ENCODE data around the gene IQGAP1. TPM values are rescaled to one million over a fixed set of nuclear protein-coding genes. Genes with fewer than 3 reads are reported as not detected.

The IQGAP1 gene
- total and polyA plus RNA-seq, 4 donors = 83.0 to 396 (median 189) TPM

DNA sequence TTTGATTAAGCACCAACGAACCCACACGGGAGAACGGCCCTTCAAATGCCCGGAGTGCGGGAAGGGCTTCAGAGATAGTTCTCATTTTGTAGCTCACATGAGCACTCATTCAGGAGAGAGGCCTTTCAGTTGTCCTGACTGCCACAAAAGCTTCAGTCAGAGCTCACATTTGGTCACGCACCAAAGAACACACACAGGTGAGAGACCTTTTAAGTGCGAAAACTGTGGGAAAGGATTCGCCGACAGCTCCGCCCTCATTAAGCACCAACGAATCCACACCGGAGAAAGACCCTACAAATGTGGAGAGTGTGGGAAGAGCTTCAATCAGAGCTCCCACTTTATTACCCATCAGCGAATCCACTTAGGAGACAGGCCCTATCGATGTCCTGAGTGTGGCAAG lies 27.3 kb upstream of the IQGAP1 start:
- 90 to 94% methylated on average over 14 of the region's 14 CpGs for WGBS, 2 donors

DNA sequence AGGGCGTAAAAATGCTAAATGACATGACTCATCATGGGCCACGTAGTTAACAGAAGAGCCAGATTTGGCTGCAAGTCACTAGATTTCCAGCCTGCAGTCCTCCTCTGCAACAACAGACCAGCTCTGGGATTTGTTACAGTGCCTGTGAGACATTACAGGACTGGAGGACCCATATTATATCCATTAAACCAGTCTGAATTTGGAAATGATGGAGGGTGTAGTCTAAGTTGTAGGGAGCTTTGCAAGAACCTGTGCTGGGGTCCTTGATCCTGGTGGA lies 25.2 kb upstream of the IQGAP1 start:
- H3K9ac ChIP-seq (ENCODE audit: insufficient read depth in 1 of 2, low read length in 2 of 2) = no peak overlapping the region
- DNase-seq = peak in 1 of 3 donors; percentile 27

More for the DNA sequence above, 27.3 kb upstream of the IQGAP1 start:
- H3K27ac ChIP-seq (ENCODE audit: low read depth in 1 of 2, low read length in 1 of 2) = no peak overlapping the region
- peaks cover 0 to 5% (median 2%) of the 10 kb centered on the region in 4 donors for H3K36me3 ChIP-seq (ENCODE audit: control insufficient read depth in 4 of 4, insufficient read depth in 4 of 4, low read length in 4 of 4)
- H3K4me3 ChIP-seq = no peak overlapping the region
- H3K9me3 ChIP-seq (ENCODE audit: control insufficient read depth in 4 of 4, insufficient read depth in 3 of 4, low read length in 3 of 4) = no peaks in the 10 kb centered on the region
- H3K9ac ChIP-seq (ENCODE audit: insufficient read depth in 1 of 2, low read length in 2 of 2) = no peak overlapping the region
- H3K4me1 ChIP-seq (ENCODE audit: control insufficient read depth in 5 of 5, insufficient read depth in 5 of 5, low read length in 5 of 5) = peaks cover 0 to 4% (median 0%) of the 10 kb centered on the region in 5 donors
- TF ChIP-seq, protein P1, sequence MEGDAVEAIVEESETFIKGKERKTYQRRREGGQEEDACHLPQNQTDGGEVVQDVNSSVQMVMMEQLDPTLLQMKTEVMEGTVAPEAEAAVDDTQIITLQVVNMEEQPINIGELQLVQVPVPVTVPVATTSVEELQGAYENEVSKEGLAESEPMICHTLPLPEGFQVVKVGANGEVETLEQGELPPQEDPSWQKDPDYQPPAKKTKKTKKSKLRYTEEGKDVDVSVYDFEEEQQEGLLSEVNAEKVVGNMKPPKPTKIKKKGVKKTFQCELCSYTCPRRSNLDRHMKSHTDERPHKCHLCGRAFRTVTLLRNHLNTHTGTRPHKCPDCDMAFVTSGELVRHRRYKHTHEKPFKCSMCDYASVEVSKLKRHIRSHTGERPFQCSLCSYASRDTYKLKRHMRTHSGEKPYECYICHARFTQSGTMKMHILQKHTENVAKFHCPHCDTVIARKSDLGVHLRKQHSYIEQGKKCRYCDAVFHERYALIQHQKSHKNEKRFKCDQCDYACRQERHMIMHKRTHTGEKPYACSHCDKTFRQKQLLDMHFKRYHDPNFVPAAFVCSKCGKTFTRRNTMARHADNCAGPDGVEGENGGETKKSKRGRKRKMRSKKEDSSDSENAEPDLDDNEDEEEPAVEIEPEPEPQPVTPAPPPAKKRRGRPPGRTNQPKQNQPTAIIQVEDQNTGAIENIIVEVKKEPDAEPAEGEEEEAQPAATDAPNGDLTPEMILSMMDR (IDR thresholded peaks at IDR 0.05; ENCODE audit: control extremely low read depth, extremely low read depth) = no peak
- ATAC-seq (ENCODE audit: insufficient read depth, low FRiP score) (no peak), DNase-seq (no peak)
- no peaks in the 10 kb centered on the region for H3K27me3 ChIP-seq (ENCODE audit: control insufficient read depth in 3 of 3, insufficient read depth in 3 of 3, low read length in 2 of 3)

DNA sequence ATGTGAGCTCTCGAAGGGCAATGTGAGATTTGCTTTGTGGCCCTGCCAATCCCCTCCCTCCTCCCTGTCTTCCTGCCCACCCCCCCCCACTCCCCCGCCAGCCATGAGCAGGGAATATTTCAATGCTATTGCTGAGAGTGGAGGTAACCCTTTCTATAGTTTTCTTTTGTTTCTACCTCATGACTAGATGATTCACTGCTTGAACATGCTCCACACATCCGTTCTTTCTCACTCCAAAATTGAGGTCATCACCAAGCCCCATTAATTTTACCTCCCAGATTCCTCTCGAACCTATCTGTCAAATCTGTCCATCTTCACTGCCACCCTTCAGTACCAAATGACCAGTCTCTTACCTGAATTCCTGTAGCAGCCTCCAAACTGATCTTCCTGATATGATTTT lies 23.8 kb upstream of the IQGAP1 start:
- H3K9ac ChIP-seq (ENCODE audit: insufficient read depth in 1 of 2, low read length in 2 of 2) = no peak overlapping the region
- peaks cover 0 to 5% (median 2%) of the 10 kb centered on the region in 5 donors for H3K4me1 ChIP-seq (ENCODE audit: control insufficient read depth in 5 of 5, insufficient read depth in 5 of 5, low read length in 5 of 5)
- H3K4me3 ChIP-seq = no peak overlapping the region
- WGBS, 2 donors = 74 to 86% methylated on average over 4 of the region's 4 CpGs
- H3K27ac ChIP-seq (ENCODE audit: low read depth in 1 of 2, low read length in 1 of 2) = no peak overlapping the region
- ATAC-seq (ENCODE audit: insufficient read depth, low FRiP score) (no peak), DNase-seq (no peak)
- TF ChIP-seq, protein P1 (IDR thresholded peaks at IDR 0.05; ENCODE audit: control extremely low read depth, extremely low read depth) = no peak
- no peaks in the 10 kb centered on the region for H3K27me3 ChIP-seq (ENCODE audit: control insufficient read depth in 3 of 3, insufficient read depth in 3 of 3, low read length in 2 of 3)
- H3K36me3 ChIP-seq (ENCODE audit: control insufficient read depth in 4 of 4, insufficient read depth in 4 of 4, low read length in 4 of 4) = peaks cover 0 to 5% (median 2%) of the 10 kb centered on the region in 4 donors
- H3K9me3 ChIP-seq (ENCODE audit: control insufficient read depth in 4 of 4, insufficient read depth in 3 of 4, low read length in 3 of 4) = no peaks in the 10 kb centered on the region

More for the DNA sequence above, 25.2 kb upstream of the IQGAP1 start:
- peaks cover 0 to 5% (median 2%) of the 10 kb centered on the region in 5 donors for H3K4me1 ChIP-seq (ENCODE audit: control insufficient read depth in 5 of 5, insufficient read depth in 5 of 5, low read length in 5 of 5)
- 45 to 72% methylated on average over 2 of the region's 2 CpGs for WGBS, 2 donors
- H3K27ac ChIP-seq (ENCODE audit: low read depth in 1 of 2, low read length in 1 of 2) = no peak overlapping the region
- TF ChIP-seq, protein P1 (IDR thresholded peaks at IDR 0.05; ENCODE audit: control extremely low read depth, extremely low read depth) = no peak
- no peak overlapping the region for H3K4me3 ChIP-seq
- peaks cover 0 to 5% (median 2%) of the 10 kb centered on the region in 4 donors for H3K36me3 ChIP-seq (ENCODE audit: control insufficient read depth in 4 of 4, insufficient read depth in 4 of 4, low read length in 4 of 4)
- no peaks in the 10 kb centered on the region for H3K27me3 ChIP-seq (ENCODE audit: control insufficient read depth in 3 of 3, insufficient read depth in 3 of 3, low read length in 2 of 3)
- no peaks in the 10 kb centered on the region for H3K9me3 ChIP-seq (ENCODE audit: control insufficient read depth in 4 of 4, insufficient read depth in 3 of 4, low read length in 3 of 4)
- ATAC-seq (ENCODE audit: insufficient read depth, low FRiP score) = no peak

DNA sequence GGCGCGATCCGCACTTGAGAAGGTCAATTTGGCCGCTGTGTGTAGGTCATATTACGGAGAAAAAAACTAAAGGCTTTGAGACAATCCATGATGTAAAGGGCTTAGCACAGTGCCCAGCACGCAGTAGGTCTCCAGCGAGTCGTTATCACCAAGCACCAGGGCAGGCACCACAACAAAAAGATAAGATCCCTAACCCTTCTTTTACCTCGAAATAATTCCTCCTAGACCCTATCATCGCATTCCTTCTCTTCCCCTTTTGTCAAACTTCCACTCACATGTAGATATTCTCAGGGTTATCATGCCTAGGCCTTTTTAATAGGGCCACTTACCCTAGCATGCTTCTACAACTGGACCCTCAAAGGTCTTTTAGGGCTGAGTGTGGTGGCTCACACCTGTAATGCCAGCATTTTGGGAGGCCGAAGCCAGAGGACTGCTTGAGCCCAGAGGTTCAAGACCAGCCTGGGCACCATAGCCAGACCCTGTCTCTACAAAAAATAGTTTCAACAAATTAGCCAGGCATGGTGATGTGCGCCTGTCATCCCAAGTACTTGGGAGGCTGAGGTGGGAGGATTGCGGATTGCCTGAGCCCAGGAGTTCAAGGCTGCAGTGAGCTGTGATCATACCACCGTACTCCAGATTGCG lies 22.5 kb upstream of the IQGAP1 start:
- 86 to 89% methylated on average over 15 of the region's 15 CpGs for WGBS, 2 donors
- ATAC-seq (ENCODE audit: insufficient read depth, low FRiP score) = no peak
- Histone ChIP-seq H3K9ac (ENCODE audit: insufficient read depth in 1 of 2, low read length in 2 of 2) (no peak overlapping the region), H3K4me3 (no peak overlapping the region), H3K36me3 (ENCODE audit: control insufficient read depth in 4 of 4, insufficient read depth in 4 of 4, low read length in 4 of 4) (peaks cover 0 to 5% (median 2%) of the 10 kb centered on the region in 4 donors), H3K27ac (ENCODE audit: low read depth in 1 of 2, low read length in 1 of 2) (no peak overlapping the region), H3K9me3 (ENCODE audit: control insufficient read depth in 4 of 4, insufficient read depth in 3 of 4, low read length in 3 of 4) (no peaks in the 10 kb centered on the region), H3K4me1 (ENCODE audit: control insufficient read depth in 5 of 5, insufficient read depth in 5 of 5, low read length in 5 of 5) (peaks cover 0 to 5% (median 2%) of the 10 kb centered on the region in 5 donors), H3K27me3 (ENCODE audit: control insufficient read depth in 3 of 3, insufficient read depth in 3 of 3, low read length in 2 of 3) (no peaks in the 10 kb centered on the region)
- TF ChIP-seq, protein P1 (IDR thresholded peaks at IDR 0.05; ENCODE audit: control extremely low read depth, extremely low read depth) = no peak
- no peak for DNase-seq

Data from lung (tissue), 12 donors.